H1 (cell line): ENCODE data around the gene SEMA3D. TPM values are rescaled to one million over a fixed set of nuclear protein-coding genes. Genes with fewer than 3 reads are reported as not detected.

Experiments
- CTCF ChIA-PET: fragments of 300-600 bp; sonication (Branson Sonifier 250); formaldehyde crosslinking; loops from one replicate; lab custom pipeline; 2021; ENCODE audit not compliant: partially characterized antibody; lab: Charles Lee
- POLR2A ChIA-PET: fragments of 300-600 bp; sonication (Branson Sonifier 250); formaldehyde crosslinking; loops from one replicate; lab custom pipeline; 2021; ENCODE audit warnings: inconsistent platforms; ENCODE audit not compliant: partially characterized antibody; lab: Charles Lee
- DNase-seq, 2 experiments: peaks; one replicate each; pipeline versions ENCODE4 v3.0.0 to v3.0.0-alpha.2; 2010 to 2022; ENCODE audit warnings: low spot score in 2 of 2, low read depth in 1 of 2, mixed read lengths in 1 of 2
- FAIRE-seq: peaks from 2 replicates; lab custom pipeline; 2011; peaks lifted over from hg19 to GRCh38; lab: Jason Lieb, UNC
- H2AFZ ChIP-seq: 2 replicates; pipeline ENCODE4 v1.8.1; 2012; ENCODE audit warnings: low read length, inconsistent platforms
- H2AK5ac ChIP-seq: 2 replicates; pipeline ENCODE4 v1.6.1; 2013; ENCODE audit warnings: low read depth, low read length
- H2BK120ac ChIP-seq: replicated peaks from 2 replicates; pipeline ENCODE3; 2013; ENCODE audit warnings: low read depth, low read length, inconsistent platforms
- H2BK12ac ChIP-seq: 2 replicates; pipeline ENCODE4 v1.6.1; 2013; ENCODE audit warnings: low read depth, low read length
- H2BK15ac ChIP-seq: 2 replicates; pipeline ENCODE4 v1.6.1; 2013; ENCODE audit warnings: low read length
- H2BK20ac ChIP-seq: 2 replicates; pipeline ENCODE4 v1.6.1; 2013; ENCODE audit warnings: low read length
- H2BK5ac ChIP-seq: 2 replicates; pipeline ENCODE4 v1.6.1; 2013; ENCODE audit warnings: low read depth, low read length
- H3K14ac ChIP-seq: 2 replicates; pipeline ENCODE4 v1.6.1; 2013; ENCODE audit warnings: inconsistent platforms; ENCODE audit not compliant: insufficient read length
- H3K18ac ChIP-seq: 2 replicates; pipeline ENCODE4 v1.6.1; 2013; ENCODE audit warnings: low read length; ENCODE audit errors: extremely low read depth
- H3K23ac ChIP-seq: 2 replicates; pipeline ENCODE4 v1.6.1; 2013; ENCODE audit warnings: inconsistent platforms; ENCODE audit not compliant: insufficient read length
- H3K23me2 ChIP-seq: 2 replicates; pipeline ENCODE4 v1.6.1; 2013; ENCODE audit warnings: low read depth, low read length
- H3K27ac ChIP-seq: 2 replicates; pipeline ENCODE4 v1.6.1; 2011; ENCODE audit warnings: low read depth, low read length, inconsistent platforms
- H3K27me3 ChIP-seq, 4 experiments: replicated peaks in 1 of 4; 1 replicate in 1 of 4; 2 replicates in 3 of 4; pipeline versions ENCODE4 v1.6.1 to v1.8.1; 2011 to 2013; ENCODE audit warnings: low read length in 3 of 4, mild to moderate bottlenecking in 3 of 4, inconsistent platforms in 2 of 4, mixed read lengths in 2 of 4, moderate library complexity in 1 of 4; ENCODE audit not compliant: control insufficient read depth in 3 of 4, insufficient read depth in 3 of 4; ENCODE audit errors: extremely low read depth in 1 of 4
- H3K36me3 ChIP-seq, 4 experiments: 2 replicates each; pipeline versions ENCODE4 v1.6.1 to v1.8.1; 2011 to 2013; ENCODE audit warnings: mild to moderate bottlenecking in 4 of 4, low read length in 3 of 4, moderate library complexity in 2 of 4, control low read depth in 1 of 4, inconsistent platforms in 1 of 4; ENCODE audit not compliant: insufficient read depth in 4 of 4, control insufficient read depth in 2 of 4
- H3K4ac ChIP-seq: replicated peaks from 2 replicates; pipeline ENCODE3; 2013; ENCODE audit warnings: low read length, low read depth, mixed read lengths, inconsistent platforms; ENCODE audit not compliant: insufficient read length
- H3K4me1 ChIP-seq, 4 experiments: replicated peaks in 1 of 4; 1 replicate in 1 of 4; 2 replicates in 3 of 4; pipeline versions ENCODE4 v1.6.1 to v1.8.1; 2011 to 2013; ENCODE audit warnings: low read length in 3 of 4, inconsistent platforms in 2 of 4, mixed read lengths in 1 of 4; ENCODE audit not compliant: insufficient read depth in 4 of 4, control insufficient read depth in 3 of 4
- H3K4me2 ChIP-seq, 2 experiments: 2 replicates each; pipeline versions ENCODE4 v1.6.1 to v1.8.1; 2011 to 2013; ENCODE audit warnings: low read depth in 2 of 2, low read length in 2 of 2, control low read depth in 1 of 2, inconsistent platforms in 1 of 2, mild to moderate bottlenecking in 1 of 2; ENCODE audit not compliant: insufficient read depth in 1 of 2
- H3K4me3 ChIP-seq, 4 experiments: fragments of 200-600, 300-600 bp in 1 of 4; sonication (generic), shearing (Covaris generic), sonication (Bioruptor Twin) in 1 of 4; 2 replicates each; pipeline versions ENCODE4 v1.5.1 to v1.8.1; 2011 to 2016; ENCODE audit warnings: low read length in 4 of 4, low read depth in 3 of 4, control low read depth in 2 of 4, inconsistent platforms in 2 of 4, mild to moderate bottlenecking in 2 of 4, mixed read lengths in 1 of 4, moderate library complexity in 1 of 4; ENCODE audit not compliant: insufficient read depth in 2 of 4; ENCODE audit errors: extremely low read depth in 1 of 4
- H3K56ac ChIP-seq: replicated peaks from 2 replicates; pipeline ENCODE3; 2013; ENCODE audit warnings: low read depth, mild to moderate bottlenecking, mixed read lengths, low read length, inconsistent platforms; ENCODE audit not compliant: insufficient read length
- H3K79me1 ChIP-seq: 2 replicates; pipeline ENCODE4 v1.6.1; 2013; ENCODE audit warnings: low read depth, low read length, control low read depth
- H3K79me2 ChIP-seq, 2 experiments: 2 replicates each; pipeline versions ENCODE4 v1.6.1 to v1.8.1; 2012 to 2013; ENCODE audit warnings: low read length in 2 of 2, mild to moderate bottlenecking in 2 of 2, inconsistent platforms in 1 of 2; ENCODE audit not compliant: insufficient read depth in 2 of 2, control insufficient read depth in 1 of 2
- H3K9ac ChIP-seq, 4 experiments: replicated peaks in 1 of 4; 1 replicate in 1 of 4; 2 replicates in 3 of 4; pipeline versions ENCODE4 v1.6.1 to v1.8.1; 2011 to 2013; ENCODE audit warnings: low read depth in 3 of 4, low read length in 3 of 4, control low read depth in 2 of 4, mild to moderate bottlenecking in 2 of 4, moderate library complexity in 2 of 4, inconsistent platforms in 1 of 4; ENCODE audit errors: extremely low read depth in 1 of 4
- H3K9me3 ChIP-seq, 2 experiments: 2 replicates each; pipeline versions ENCODE4 v1.6.1 to v1.8.1; 2012 to 2013; ENCODE audit warnings: mild to moderate bottlenecking in 2 of 2, moderate library complexity in 2 of 2, control low read depth in 1 of 2, inconsistent platforms in 1 of 2, low read depth in 1 of 2, low read length in 1 of 2, mixed read lengths in 1 of 2; ENCODE audit not compliant: insufficient read depth in 2 of 2
- H4K20me1 ChIP-seq, 2 experiments: replicated peaks in 1 of 2; 2 replicates each; pipeline versions ENCODE3 to v1.8.1; 2011 to 2013; ENCODE audit warnings: inconsistent platforms in 2 of 2, low read length in 2 of 2, mild to moderate bottlenecking in 1 of 2; ENCODE audit not compliant: insufficient read depth in 2 of 2, control insufficient read depth in 1 of 2
- H4K5ac ChIP-seq: 2 replicates; pipeline ENCODE4 v1.6.1; 2013; ENCODE audit warnings: low read length, low read depth, mixed read lengths, inconsistent platforms; ENCODE audit not compliant: insufficient read length
- H4K8ac ChIP-seq: 2 replicates; pipeline ENCODE4 v1.8.0; 2013; ENCODE audit warnings: mild to moderate bottlenecking, moderate library complexity, low read length, inconsistent platforms; ENCODE audit not compliant: insufficient read depth; ENCODE audit errors: extremely low read depth
- H4K91ac ChIP-seq: replicated peaks from 2 replicates; pipeline ENCODE3; 2013; ENCODE audit warnings: low read length, mixed read lengths, inconsistent platforms; ENCODE audit not compliant: insufficient read length
- ASH2L ChIP-seq: fragments of 200-600, 300-600 bp; sonication (generic); IDR thresholded peaks from one replicate; pipeline ENCODE4 v1.7.1; 2017; ENCODE audit warnings: low read length
- CREB1 ChIP-seq: IDR thresholded peaks from 2 replicates; pipeline ENCODE4 v1.6.1; 2012; ENCODE audit warnings: inconsistent platforms
- SIRT6 ChIP-seq: IDR thresholded peaks from one replicate; pipeline ENCODE4 v1.7.1; 2012; ENCODE audit warnings: low read length, inconsistent platforms
- USF2 ChIP-seq: IDR thresholded peaks from 2 replicates; pipeline ENCODE4 v1.6.1; 2011; ENCODE audit warnings: low read length, improper control_type of control experiment
- YY1 ChIP-seq: IDR thresholded peaks from 2 replicates; pipeline ENCODE4 v1.6.1; 2011; ENCODE audit warnings: low read depth, mild to moderate bottlenecking, low read length
- WGBS, 2 experiments: shearing (Covaris generic) in 1 of 2; methylation state at CpG; one replicate each; pipeline versions ENCODE4 v1.1.6 to v1.1.7; 2013 to 2015; ENCODE audit warnings: low lambda C conversion rate in 2 of 2, mixed read lengths in 2 of 2, inconsistent platforms in 1 of 2, low coverage in 1 of 2, missing lambda C conversion rate in 1 of 2; ENCODE audit not compliant: insufficient replicate concordance in 2 of 2, insufficient coverage in 1 of 2, insufficient read length in 1 of 2; ENCODE audit errors: extremely low coverage in 1 of 2, missing lambda C conversion rate in 1 of 2; 5-methylcytosine and 5-hydroxymethylcytosine counted together
- polyA plus RNA-seq, 7 experiments: library from polyadenylated mRNA; depleted of rRNA in 3 of 7; stranded (reverse) in 5 of 7; unstranded in 2 of 7; fragments of >200 nt in 5 of 7; fragments of 200-250 nt in 2 of 7; gene quantifications; 1 replicate in 5 of 7; 2 replicates in 1 of 7; 4 replicates in 1 of 7; pipeline versions ENCODE4 v1.2.1 to v1.2.3, GENCODE V29; 2011 to 2013; ENCODE audit warnings: missing spikeins in 2 of 7, mixed read lengths in 2 of 7
- total RNA-seq: library from RNA; stranded (reverse); fragmentation: NEBNext Ultra II Directional; extraction: Animal tissue kit (Norgen Biotek cat#: 25700); gene quantifications from 2 replicates; pipeline ENCODE4 v1.2.1, GENCODE V29; 2021

Gene SEMA3D
- total and polyA plus RNA-seq, 2 of the 8 experiments (the other 6 are each of a cell fraction or from before 2014, with no cell fraction given), result 1.6 to 3.5 TPM

DNA sequence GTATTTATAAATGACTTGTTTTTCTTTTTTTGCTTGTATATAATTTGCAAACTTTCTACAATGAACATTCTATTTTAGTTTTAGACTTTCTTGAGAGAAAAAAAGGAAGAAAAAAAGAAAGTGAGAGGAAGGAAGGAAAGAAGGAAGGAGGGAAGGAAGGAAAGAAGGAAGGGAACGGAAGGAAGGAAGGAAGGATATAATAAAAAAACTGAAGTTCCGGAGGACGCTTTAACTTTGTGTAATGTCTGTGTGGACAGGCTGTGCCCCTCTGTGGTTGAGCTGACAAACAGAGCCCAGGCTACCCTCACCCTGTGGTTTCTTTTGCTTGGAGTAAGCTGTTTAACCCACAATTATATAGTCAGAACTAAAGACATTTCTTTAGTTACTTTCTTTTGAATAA, 108.7 kb downstream of the SEMA3D start:
- FAIRE-seq (no peak), DNase-seq (no peak)
- no peak overlapping the region for H3K4me2 ChIP-seq
- no peak overlapping the region for H2BK12ac ChIP-seq
- no peak overlapping the region for H2BK120ac ChIP-seq
- H3K79me2 ChIP-seq, result no peaks in the 10 kb centered on the region
- H4K20me1 ChIP-seq, result no peaks in the 10 kb centered on the region
- no peak overlapping the region for H2AFZ ChIP-seq
- H3K27ac ChIP-seq, result no peak overlapping the region
- H2BK5ac ChIP-seq, result no peak overlapping the region
- H2BK15ac ChIP-seq, result no peak overlapping the region
- 89% methylated on average over 3 of the region's 3 CpGs; no CpG with 5 or more reads in 1 of the 2 experiments for WGBS, 2 experiments
- H3K9me3 ChIP-seq, result no peaks in the 10 kb centered on the region
- no peak overlapping the region for H3K23ac ChIP-seq
- H2AK5ac ChIP-seq, result no peak overlapping the region
- no peak overlapping the region for H3K14ac ChIP-seq
- no peaks in the 10 kb centered on the region for H3K27me3 ChIP-seq
- no peak overlapping the region; a peak in 1 of 7 replicates for H3K9ac ChIP-seq
- H3K56ac ChIP-seq, result no peak overlapping the region
- H3K4ac ChIP-seq, result no peak overlapping the region
- ChIA-PET POLR2A (no interaction called here), CTCF (interaction anchor here (1.0 to 1.8 kb wide), 2 partner anchors 28 to 37 kb away, joined by 3 to 6 read pairs; no protein-coding TSS in a partner anchor)
- H4K91ac ChIP-seq, result no peak overlapping the region
- no peaks in the 10 kb centered on the region for H3K4me1 ChIP-seq
- H4K5ac ChIP-seq, result no peak overlapping the region
- H4K8ac ChIP-seq, result no peak overlapping the region
- no peak overlapping the region for H3K4me3 ChIP-seq
- H3K36me3 ChIP-seq, result no peaks in the 10 kb centered on the region
- no peak overlapping the region for H2BK20ac ChIP-seq
- no peaks in the 10 kb centered on the region for H3K23me2 ChIP-seq
- no peak overlapping the region for H3K18ac ChIP-seq
- TF ChIP-seq CREB1 (no peak), ASH2L (no peak), YY1 (no peak), SIRT6 (no peak), USF2 (no peak)
- no peaks in the 10 kb centered on the region for H3K79me1 ChIP-seq
